GM19099 (cell line): Measurements from ENCODE around the gene CGNL1.

Source experiments
- POLR2A ChIP-seq: IDR thresholded peaks from 3 replicates; pipeline ENCODE4 v1.6.1; 2011; ENCODE audit warnings: low read depth; ENCODE audit not compliant: insufficient read length; ENCODE audit errors: extremely low read depth

Gene CGNL1

GRCh38 chr15:57445872-57446271 is 69.6 kb downstream of the CGNL1 start:
- no peak for TF ChIP-seq POLR2A

GRCh38 chr15:57446393-57446792 is 70.1 kb downstream of the CGNL1 start:
- no peak for TF ChIP-seq POLR2A

GRCh38 chr15:57451555-57451954 is 75.2 kb downstream of the CGNL1 start:
- no peak for TF ChIP-seq POLR2A

- TF ChIP-seq POLR2A = no peak
Measured at GRCh38 chr15:57452090-57452754, 75.9 kb downstream of the CGNL1 start.

- no peak for TF ChIP-seq POLR2A
Measured at GRCh38 chr15:57455929-57456328, 79.6 kb downstream of the CGNL1 start.

GRCh38 chr15:57456559-57456958 is 80.3 kb downstream of the CGNL1 start:
- no peak for TF ChIP-seq POLR2A

GRCh38 chr15:57457726-57458125 is 81.4 kb downstream of the CGNL1 start:
- TF ChIP-seq POLR2A = no peak

GRCh38 chr15:57458356-57458781 is 82.1 kb downstream of the CGNL1 start:
- no peak for TF ChIP-seq POLR2A

- TF ChIP-seq POLR2A = no peak
Measured at GRCh38 chr15:57460208-57460816, 84.0 kb downstream of the CGNL1 start.

GRCh38 chr15:57461541-57461940 is 85.2 kb downstream of the CGNL1 start:
- no peak for TF ChIP-seq POLR2A

GRCh38 chr15:57462381-57462780 is 86.1 kb downstream of the CGNL1 start:
- no peak for TF ChIP-seq POLR2A

GRCh38 chr15:57463360-57463759 is 87.1 kb downstream of the CGNL1 start:
- no peak for TF ChIP-seq POLR2A

- no peak for TF ChIP-seq POLR2A
Measured at GRCh38 chr15:57464480-57464879, 88.2 kb downstream of the CGNL1 start.

GRCh38 chr15:57468486-57468885 is 92.2 kb downstream of the CGNL1 start:
- no peak for TF ChIP-seq POLR2A

GRCh38 chr15:57470543-57470942 is 94.2 kb downstream of the CGNL1 start:
- no peak for TF ChIP-seq POLR2A

GRCh38 chr15:57472861-57473260 is 96.6 kb downstream of the CGNL1 start:
- no peak for TF ChIP-seq POLR2A
